IPS DF 19.7 (cell line): ENCODE data around the gene LIN52.

Source experiments
- DNase-seq: peaks from one replicate; pipeline ENCODE4 v3.0.0-alpha.2; 2013; ENCODE audit warnings: low read depth, low spot score

LIN52 gene

DNA sequence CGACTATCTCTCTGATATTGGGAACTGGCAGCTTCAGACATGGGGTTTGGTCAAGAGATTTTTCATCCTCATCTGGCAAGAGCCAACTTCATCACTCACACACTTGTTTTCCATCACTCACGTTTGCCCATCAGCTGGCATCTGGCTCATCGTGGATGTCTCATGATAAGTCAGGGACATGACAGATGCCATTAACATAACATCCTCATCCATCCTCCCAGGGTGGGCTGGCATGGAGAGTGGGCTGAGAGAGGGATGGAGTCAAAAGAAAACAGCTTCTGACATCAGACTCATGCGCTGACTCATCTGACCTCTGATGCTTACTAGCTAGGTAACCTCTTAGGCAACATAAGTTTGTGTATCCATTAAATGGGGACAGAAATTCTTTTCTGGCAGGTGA lies 152.7 kb downstream of the LIN52 start:
- DNase-seq: no peak

DNA sequence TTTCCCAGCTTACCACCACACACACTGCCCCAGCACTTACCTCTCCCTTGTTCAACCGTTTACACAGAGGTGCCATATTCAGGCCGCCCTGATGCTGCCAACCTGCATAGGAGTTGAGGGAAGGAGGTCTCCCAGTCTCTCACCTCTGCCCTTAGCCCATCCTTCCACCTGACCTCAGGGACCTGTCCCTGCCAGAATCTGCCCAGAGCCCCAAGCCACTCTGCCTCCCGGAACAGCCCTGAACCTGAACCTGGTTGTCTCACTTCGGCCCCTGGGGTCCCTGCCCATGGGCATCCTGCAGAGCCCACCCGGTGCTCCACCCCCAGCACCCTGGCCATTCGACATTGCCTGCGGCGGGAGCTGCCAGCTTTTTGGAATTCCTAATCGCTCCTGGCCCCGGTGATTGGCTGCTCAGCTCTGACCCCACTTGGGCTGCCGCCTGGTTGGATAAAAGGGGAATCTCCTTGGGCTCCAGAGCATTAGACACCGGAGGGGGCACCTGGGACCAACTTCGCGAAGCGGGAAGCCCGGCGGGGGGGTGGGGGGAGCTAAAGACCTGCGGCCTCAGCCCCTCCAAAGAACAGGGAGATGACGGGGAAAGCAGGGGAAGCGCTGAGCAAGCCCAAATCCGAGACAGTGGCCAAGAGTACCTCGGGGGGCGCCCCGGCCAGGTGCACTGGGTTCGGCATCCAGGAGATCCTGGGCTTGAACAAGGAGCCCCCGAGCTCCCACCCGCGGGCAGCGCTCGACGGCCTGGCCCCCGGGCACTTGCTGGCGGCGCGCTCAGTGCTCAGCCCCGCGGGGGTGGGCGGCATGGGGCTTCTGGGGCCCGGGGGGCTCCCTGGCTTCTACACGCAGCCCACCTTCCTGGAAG lies 154.5 kb downstream of the LIN52 start, which contains the start of gene VSX2:
Gene VSX2, plus strand, starts transcription at position 476 of the 874 bp plus-strand sequence. Its CDS starts 113 bp downstream, at position 589.
- DNase-seq: no peak

DNA sequence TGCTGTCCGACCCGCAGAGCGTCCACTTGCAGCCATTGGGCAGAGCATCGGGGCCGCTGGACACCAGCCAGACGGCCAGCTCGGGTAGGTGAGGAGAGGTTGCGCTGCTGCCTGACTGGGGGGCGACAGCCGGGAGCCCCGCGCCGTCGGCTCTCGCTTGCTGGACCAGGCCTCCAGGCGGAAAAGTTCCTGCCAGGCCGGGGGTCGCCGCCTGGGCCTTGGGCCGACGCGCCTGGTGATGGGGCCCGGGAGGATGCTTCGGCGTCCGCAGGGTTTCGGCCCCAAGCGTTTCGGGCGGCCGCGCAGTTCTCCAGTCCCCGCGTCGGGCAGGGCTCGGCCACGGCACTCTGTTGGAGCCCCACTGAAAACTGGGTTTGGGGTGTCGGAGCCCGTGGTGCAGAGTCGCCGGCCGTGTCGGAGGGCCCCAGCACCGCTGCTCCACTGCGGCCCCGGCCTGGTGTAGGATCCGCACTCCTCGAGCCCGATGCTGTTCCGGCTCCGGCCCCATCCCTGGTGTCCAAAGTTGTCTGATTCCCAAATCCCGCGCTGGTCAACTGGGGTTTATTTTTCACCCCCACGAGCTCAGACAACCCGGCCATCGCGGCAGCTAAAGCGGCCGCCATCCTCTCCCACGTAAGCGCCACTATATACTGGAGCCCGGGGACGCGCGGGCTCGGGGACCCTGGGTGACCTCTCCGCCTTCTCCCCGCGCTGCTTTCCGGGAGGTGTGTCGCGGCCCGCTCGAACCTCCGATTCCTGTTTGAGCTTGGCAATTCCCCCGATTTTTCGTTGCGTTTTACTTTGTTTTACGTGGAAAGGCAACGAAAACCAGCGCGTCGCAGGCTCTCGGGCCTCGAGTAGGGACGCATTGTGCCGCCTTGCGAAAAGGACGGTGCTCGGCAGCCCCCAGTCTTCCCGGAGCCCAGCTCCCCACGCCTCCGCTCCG lies 155.4 kb downstream of the LIN52 start:
- DNase-seq: no peak

DNA sequence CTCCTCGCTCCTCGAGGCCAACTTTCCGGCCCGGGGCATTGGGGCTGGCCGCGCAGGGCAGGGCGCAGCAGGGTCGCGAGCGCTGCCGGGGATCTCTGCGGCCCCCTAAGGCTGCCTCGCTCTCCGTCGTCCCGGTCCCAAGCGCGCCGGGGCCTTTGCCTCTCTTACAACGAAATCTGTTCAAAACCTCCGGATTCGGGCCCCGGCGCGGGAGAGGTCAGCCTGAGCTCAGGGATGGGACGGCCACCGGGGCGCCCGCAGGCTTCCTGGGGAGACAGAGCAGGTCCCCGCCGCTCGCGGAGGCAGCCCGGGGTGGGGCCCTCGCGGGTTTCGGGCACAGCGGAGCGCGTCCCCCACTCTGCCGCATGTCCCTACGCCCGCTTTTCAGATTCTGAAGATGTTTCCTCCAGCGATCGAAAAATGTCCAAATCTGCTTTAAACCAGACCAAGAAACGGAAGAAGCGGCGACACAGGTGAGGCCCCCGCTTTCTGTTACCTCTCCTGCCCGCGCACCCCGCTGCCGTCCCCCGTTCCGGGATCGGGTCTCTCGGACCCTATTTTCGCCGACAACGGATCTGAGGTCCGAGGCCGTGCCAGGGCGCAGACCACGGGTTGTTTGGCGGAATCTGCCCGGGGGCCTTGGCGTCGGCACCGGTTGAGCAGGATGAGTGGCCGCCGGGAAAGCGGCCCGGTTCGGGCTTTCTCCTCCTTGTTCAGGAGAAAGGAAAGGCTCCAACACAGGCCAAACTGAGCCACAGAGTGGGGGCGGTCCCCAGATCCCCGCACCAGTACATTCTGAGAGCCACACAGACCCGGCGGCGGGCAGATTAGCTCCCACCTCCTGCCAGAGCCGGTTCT lies 156.3 kb downstream of the LIN52 start:
- DNase-seq: no peak

DNA sequence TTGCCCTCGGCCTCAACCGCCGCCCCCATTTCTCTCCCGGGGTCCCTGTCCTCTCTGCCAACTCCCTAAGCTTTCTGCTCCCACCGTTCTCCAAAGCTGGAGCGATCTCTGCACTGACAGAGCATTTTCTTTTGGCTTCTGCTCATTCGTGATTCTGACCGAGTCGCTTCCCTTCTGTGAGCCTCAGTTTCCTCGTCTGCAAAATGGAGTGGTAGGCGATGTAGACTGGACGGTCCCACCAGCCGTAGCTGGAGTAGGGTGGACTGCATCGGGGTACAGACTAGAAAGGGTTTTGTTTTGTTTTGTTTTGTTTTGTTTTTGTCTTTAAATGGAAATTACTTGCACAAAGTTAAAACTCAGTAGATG lies 156.9 kb downstream of the LIN52 start:
- DNase-seq: no peak

DNA sequence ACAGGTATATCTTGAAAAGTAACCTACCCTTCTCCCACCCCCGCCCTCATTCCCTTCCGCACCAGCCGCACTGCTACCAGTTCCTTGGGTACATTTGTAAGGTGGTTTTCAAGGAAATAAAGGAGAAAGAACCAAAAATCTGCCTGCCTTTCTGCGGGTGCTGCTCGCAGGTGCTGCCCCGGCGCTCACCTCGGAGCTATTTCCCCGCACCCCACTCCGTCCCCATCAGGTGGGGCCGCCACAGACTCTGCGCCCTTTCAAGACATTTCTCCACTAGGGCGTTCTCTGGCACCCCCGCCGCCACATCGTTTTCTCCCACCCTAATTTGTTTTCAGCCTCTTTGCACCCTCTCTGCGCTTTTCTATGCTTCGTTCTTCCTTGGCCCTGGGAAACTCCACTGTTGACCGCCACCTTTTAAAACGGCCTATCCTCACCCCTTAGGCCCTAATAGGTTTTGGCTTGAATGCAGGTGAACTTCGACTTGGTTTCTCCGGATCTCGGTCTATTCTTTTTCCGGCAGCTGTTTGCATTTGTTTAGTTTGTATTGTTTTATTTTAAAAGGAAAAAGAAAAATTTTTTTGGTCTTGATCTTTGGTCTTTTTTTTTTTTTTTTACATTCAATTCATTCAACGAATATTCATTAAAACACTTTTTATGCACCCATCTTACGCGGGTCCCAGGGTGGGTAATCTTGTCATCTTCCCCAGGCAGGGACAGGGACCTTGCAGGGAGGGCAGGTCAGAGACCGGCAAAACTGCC lies 157.4 kb downstream of the LIN52 start:
- DNase-seq: no peak

DNA sequence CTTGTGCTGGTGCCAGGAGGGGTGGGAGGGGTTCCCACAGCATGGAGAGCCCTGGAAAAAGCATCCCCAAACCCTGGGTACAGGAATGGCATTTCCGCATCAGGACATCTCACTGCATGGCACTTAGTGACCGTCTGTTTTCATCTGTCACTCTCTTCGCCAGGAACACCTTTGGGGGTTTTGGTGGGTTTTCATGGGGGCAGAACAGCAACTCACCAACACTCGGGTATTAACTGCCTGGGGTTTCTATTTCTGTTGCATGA lies 158.0 kb downstream of the LIN52 start:
- no peak for DNase-seq

DNA sequence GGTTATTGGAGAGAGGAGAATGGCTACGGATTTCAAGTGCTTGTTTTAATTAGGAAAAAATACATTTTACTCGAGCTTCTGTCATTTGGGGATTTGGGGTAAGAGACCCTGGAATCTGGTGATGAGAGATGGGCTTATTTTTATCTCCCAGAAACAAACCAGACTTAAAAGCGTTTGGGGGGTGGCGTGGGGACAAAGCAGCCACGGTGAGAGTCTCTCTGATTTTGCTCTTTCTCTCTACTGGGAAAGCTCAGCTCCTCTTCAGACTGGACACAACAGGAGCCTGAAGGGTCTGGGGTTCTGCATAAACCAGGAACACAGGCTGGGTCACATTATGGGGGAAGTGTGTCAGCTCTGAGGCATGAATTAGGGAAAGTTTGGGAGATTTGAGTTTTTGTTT lies 158.3 kb downstream of the LIN52 start:
- DNase-seq: no peak

DNA sequence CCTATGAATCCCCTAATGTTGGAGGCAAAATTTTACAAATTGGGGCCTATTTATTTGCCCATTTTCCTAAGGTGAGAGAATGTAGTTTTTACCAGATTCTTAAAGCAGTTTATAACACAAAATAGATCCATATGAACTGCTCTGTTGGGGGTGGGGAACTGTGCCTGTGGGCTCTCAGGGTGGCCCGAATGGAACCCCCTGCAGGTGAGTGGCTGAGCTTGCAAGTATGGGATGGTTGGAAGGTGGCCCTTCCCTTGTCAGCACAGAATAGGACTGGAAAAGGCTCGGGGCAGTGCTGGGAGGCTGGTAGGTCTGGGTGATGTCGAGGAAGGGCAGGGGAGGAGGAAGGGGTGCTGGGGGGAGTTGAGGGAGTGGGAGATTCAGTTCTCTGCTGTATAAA lies 159.4 kb downstream of the LIN52 start:
- DNase-seq: no peak

DNA sequence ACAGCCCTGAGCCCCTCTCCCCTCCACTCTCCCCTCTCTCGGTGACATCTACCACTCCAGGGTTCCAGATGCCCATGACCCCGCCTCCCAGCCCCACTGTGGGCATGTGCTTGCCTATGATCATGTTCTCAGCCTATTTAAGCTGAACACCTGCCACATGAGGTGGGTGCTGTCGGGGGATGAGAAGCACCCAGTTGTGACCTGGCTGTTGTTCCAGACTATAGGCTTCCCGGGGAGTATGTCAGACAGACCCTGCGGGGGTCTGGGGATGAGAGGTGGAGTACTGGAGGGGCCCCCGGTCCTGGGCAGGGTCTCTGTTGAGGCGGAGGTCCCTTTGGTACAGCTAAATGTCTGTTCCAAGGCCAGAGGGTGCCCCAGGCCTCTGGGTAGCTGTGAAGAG lies 160.5 kb downstream of the LIN52 start:
- no peak for DNase-seq

DNA sequence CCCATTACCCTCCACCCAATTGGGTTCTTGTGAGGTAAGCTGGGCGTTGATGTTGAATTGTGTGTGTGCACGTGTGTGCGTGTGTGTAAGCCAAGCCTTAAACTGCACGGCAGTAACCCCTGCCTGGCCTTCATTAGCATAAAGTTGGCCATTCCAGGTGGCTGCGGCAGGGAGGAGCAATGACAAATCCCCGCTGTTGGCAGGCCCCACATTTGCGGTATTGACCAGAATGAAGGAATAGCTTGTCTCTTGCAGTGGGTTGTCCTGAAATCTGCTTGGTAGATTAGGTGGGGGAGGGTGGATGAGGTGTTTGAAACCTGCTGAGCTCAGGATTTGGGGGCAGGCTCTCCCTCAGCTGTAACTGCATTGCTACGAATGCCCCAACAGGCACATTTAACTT lies 161.8 kb downstream of the LIN52 start:
- DNase-seq: no peak

DNA sequence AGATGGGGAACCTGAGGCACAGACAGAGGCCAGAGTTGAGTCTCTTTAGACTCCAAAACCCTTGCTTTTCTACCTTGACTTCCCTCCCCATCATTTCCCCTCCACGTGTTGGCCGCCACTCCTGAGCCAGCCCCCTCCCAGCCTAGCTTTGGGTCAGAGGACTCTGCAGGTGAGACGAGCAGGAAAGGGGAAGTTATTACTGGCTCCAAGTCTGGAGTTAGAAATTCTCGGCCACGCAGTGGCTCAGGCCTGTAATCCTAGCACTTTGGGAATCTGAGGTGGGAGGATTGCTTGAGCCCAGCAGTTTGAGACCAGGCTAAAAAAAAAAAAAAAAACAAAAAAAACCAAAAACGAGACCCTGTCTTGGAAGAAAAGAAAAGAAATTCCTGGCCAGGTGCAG lies 163.3 kb downstream of the LIN52 start:
- no peak for DNase-seq

DNA sequence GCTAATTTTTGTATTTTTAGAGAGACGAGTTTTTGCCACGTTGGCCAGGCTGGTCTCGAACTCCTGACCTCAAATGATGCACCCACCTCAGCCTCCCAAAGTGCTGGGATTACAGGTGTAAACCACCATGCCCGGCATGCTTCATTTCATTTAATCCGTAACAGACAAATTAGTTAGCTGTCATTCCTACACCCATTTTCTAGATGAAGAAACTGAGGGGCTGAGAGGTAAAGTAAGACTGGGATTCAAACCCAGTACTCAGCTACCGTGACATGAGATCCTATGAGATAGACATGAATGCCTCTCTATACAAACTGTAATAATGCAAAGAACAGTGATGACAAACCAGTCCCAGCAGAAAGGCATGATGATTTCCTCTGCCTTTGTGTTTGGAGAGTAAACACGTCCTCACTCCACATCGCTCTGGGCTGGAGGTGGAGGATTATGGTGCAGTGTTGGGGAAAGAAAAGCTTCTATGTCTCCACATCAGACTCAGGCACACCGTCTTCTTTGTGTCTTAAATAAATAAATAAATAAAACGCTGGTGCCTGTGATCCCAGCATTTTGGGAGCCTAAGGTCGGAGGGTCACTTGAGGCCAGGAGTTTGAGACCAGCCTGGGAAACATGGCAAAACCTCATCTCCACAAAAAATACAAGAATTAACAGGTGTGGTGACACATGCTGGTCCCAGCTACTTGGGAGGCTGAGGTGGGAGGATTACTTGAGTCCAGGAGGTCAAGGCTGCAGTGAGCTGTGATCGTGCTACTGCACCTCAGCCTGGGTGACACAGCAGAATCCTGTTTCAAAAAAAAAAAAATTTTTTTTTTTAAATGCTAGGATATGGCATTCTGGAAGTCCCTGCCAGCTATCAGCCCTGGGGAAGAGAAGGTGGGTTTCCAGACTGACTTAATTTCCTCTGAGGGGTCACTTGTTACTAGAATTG lies 164.9 kb downstream of the LIN52 start:
- no peak for DNase-seq
